Parathyroid adenoma (tissue), 2 donors: ENCODE measurements around the gene MTCH1.

ENCODE experiments used
- H2AFZ ChIP-seq: fragments of 300-600 bp; sonication (generic); one replicate; pipeline ENCODE4 v1.7.0; 2017; ENCODE audit warnings: antibody characterized with exemption, mild to moderate bottlenecking
- H3K27ac ChIP-seq: fragments of 300-600 bp; sonication (generic); one replicate; pipeline ENCODE4 v1.7.0; 2017
- H3K27me3 ChIP-seq: fragments of 300-600 bp; sonication (generic); one replicate; pipeline ENCODE4 v1.7.0; 2017; ENCODE audit warnings: low read length; ENCODE audit not compliant: control insufficient read depth, insufficient read depth
- H3K36me3 ChIP-seq: fragments of 300-600 bp; sonication (generic); one replicate; pipeline ENCODE4 v1.7.0; 2017; ENCODE audit warnings: low read length; ENCODE audit not compliant: control insufficient read depth, insufficient read depth
- H3K4me1 ChIP-seq: fragments of 300-600 bp; sonication (generic); one replicate; pipeline ENCODE4 v1.7.0; 2017; ENCODE audit warnings: control low read depth
- H3K4me2 ChIP-seq: fragments of 300-600 bp; sonication (generic); one replicate; pipeline ENCODE4 v1.7.0; 2017; ENCODE audit warnings: low read length
- H3K4me3 ChIP-seq: fragments of 300-600 bp; sonication (generic); one replicate; pipeline ENCODE4 v1.7.0; 2017; ENCODE audit warnings: low read depth, low read length
- H3K79me2 ChIP-seq: fragments of 300-600 bp; sonication (generic); one replicate; pipeline ENCODE4 v1.7.0; 2017; ENCODE audit warnings: control low read depth
- H3K9ac ChIP-seq: fragments of 300-600 bp; sonication (generic); one replicate; pipeline ENCODE4 v1.7.0; 2017; ENCODE audit warnings: mild to moderate bottlenecking
- H3K9me3 ChIP-seq: fragments of 300-600 bp; sonication (generic); one replicate; pipeline ENCODE4 v1.7.0; 2017; ENCODE audit warnings: low read length; ENCODE audit not compliant: control insufficient read depth
- CTCF ChIP-seq: fragments of 300-600 bp; sonication (generic); IDR thresholded peaks from one replicate; pipeline ENCODE4 v1.7.0; 2017; ENCODE audit warnings: antibody characterized with exemption, mild to moderate bottlenecking
- donor health status: primary hyperparathyroidism.

MTCH1 gene

GRCh38 chr6:36969240-36969691 is 16.7 kb downstream of the MTCH1 start:
- TF ChIP-seq CTCF: no peak
- Histone ChIP-seq H3K4me2 (no peak overlapping the region), H3K79me2 (no peaks in the 10 kb centered on the region), H3K36me3 (no peaks in the 10 kb centered on the region), H3K27ac (no peak overlapping the region), H2AFZ (no peak overlapping the region), H3K9me3 (no peaks in the 10 kb centered on the region), H3K4me3 (no peak overlapping the region), H3K9ac (no peak overlapping the region), H3K4me1 (peaks cover 7% of the 10 kb centered on the region), H3K27me3 (no peaks in the 10 kb centered on the region)

GRCh38 chr6:36968266-36968977 is 17.6 kb downstream of the MTCH1 start:
- Histone ChIP-seq H3K4me1 (peaks cover 10% of the 10 kb centered on the region), H3K9ac (no peak overlapping the region), H3K27me3 (no peaks in the 10 kb centered on the region), H3K9me3 (no peaks in the 10 kb centered on the region), H3K36me3 (no peaks in the 10 kb centered on the region), H3K27ac (no peak overlapping the region), H3K4me2 (no peak overlapping the region), H3K4me3 (no peak overlapping the region), H3K79me2 (no peaks in the 10 kb centered on the region), H2AFZ (no peak overlapping the region)
- TF ChIP-seq CTCF: no peak

- peak overlapping the region; percentile 46 for H3K27ac ChIP-seq
- H3K9ac ChIP-seq: no peak overlapping the region
- H3K4me1 ChIP-seq: peaks cover 10% of the 10 kb centered on the region
- H3K27me3 ChIP-seq: no peaks in the 10 kb centered on the region
- H3K4me2 ChIP-seq: no peak overlapping the region
- no peaks in the 10 kb centered on the region for H3K36me3 ChIP-seq
- TF ChIP-seq CTCF: no peak
- H3K9me3 ChIP-seq: no peaks in the 10 kb centered on the region
- no peak overlapping the region for H3K4me3 ChIP-seq
- H2AFZ ChIP-seq: no peak overlapping the region
- H3K79me2 ChIP-seq: no peaks in the 10 kb centered on the region
Observed at GRCh38 chr6:36967757-36968156, 18.2 kb downstream of the MTCH1 start.

GRCh38 chr6:36967301-36967700 is 18.7 kb downstream of the MTCH1 start:
- Histone ChIP-seq H3K4me2 (no peak overlapping the region), H3K36me3 (no peaks in the 10 kb centered on the region), H3K9ac (no peak overlapping the region), H3K27ac (peak overlapping the region; percentile 46), H3K27me3 (no peaks in the 10 kb centered on the region), H3K79me2 (no peaks in the 10 kb centered on the region), H3K4me1 (peaks cover 10% of the 10 kb centered on the region), H3K9me3 (no peaks in the 10 kb centered on the region), H2AFZ (no peak overlapping the region), H3K4me3 (no peak overlapping the region)
- no peak for TF ChIP-seq CTCF

GRCh38 chr6:36964908-36965307 is 21.1 kb downstream of the MTCH1 start:
- H3K27ac ChIP-seq: no peak overlapping the region
- no peaks in the 10 kb centered on the region for H3K27me3 ChIP-seq

More at GRCh38 chr6:36964908-36965307, 21.1 kb downstream of the MTCH1 start:
- Histone ChIP-seq H3K4me2 (no peak overlapping the region), H2AFZ (no peak overlapping the region), H3K4me1 (peaks cover 6% of the 10 kb centered on the region), H3K79me2 (no peaks in the 10 kb centered on the region), H3K36me3 (no peaks in the 10 kb centered on the region), H3K9me3 (no peaks in the 10 kb centered on the region), H3K4me3 (no peak overlapping the region), H3K9ac (no peak overlapping the region)
- TF ChIP-seq CTCF: no peak
